Fibroblast of skin of left biceps (primary cell): ENCODE measurements around the gene CHGA.

Source experiments
- DNase-seq, 2 experiments: peaks; one replicate each; pipeline ENCODE4 v3.0.0-alpha.2; 2013; ENCODE audit warnings: low read depth in 2 of 2

Gene CHGA

DNA sequence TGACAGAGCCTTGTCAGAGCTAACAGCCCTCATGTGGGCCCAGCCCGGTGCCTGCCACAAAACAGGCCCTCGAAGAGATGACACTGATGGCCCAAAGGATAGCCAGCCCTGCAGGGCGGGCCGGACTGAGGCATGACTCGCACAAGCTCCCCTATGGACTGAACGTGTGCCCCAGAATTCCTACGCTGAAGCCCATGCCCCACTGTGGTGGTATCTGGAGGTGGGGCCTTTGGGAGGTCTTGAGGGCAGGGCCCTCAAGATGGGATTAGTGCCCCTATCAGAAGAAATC lies 38.6 kb downstream of the CHGA start:
- DNase-seq: no peak

DNA sequence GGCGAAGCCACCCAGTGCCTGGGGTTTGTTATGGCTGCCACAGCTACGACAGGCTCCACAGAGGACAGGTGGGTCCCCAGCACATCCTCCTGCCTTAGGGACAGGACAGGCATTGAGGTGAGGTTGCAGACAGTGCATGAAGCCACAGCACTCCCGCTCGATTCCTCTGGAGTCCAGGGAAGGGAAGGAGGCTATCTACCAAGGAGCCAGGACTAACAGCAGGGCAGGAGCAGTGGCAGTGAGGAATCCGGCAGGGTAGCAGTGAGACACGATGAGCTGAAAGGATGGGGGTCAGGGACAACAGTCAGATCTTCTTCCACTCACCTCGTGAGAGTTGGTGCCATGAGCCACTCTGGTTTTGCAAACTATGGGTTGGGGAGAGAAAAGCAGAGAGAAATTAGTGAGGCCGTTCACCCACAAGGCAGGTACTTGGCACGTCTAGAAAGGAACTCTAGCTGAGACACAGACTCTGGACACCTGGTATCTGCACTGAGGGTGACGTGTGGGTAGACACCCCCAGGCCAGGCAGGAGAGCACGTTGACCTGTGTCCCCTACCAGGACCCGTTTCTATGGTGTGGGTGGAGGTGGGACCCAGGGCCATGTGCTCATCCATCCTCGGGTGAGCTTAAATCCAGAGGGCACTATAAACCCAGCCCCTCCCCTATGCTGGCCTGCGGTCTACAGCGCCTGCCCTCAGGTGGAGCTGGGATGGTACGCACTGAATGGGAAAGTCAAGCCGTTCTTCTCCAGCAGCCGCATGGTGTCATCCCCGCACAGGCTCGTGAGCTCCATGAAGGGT lies 39.3 kb downstream of the CHGA start:
- DNase-seq: no peak

DNA sequence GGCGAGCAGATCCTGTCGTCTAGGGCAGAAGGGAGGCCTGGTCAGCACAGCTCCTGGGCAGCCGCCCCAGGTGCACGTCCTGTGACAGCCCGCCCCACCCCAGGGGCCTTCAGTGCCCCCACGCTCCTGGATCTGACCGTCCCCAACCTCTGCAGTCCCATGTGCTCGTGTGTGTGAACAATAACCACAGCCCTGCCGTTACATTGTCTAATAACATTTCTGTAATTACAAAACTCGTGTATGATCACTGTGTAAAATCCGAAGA lies 39.8 kb downstream of the CHGA start:
- no peak for DNase-seq

GRCh38 chr14:92963301-92964123 lies 40.6 kb downstream of the CHGA start:
- no peak for DNase-seq

GRCh38 chr14:92964124-92965109 lies 41.5 kb downstream of the CHGA start:
- no peak for DNase-seq

GRCh38 chr14:92965281-92965680 lies 42.3 kb downstream of the CHGA start:
- no peak for DNase-seq

DNA sequence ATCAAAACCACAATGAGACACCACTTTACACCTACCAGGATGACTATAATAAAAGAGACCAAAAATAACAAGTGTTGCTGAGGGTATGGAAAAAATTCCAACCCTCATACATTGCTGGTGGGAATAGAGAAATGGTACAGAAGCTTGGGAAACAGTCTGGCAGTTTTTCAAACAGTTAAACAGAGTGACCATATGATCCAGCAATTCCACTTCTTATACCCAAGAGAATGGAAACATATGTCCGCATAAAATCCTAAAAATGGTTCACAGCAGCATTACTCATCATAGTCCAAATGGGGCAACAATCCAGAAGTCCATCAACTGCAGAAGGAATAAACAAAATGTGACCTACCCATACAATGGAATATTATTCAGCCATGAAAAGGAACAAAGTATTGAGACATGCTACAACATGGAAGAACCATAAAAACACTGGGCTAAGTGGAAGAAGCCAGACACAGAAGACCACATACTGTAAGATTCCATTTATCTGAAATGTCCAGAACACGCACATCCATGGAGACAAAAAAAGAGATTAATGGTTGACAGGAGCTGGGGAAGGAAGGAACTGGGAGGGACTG lies 44.5 kb downstream of the CHGA start:
- peak; percentile 20 to 32 for DNase-seq

GRCh38 chr14:92968291-92969020 lies 45.5 kb downstream of the CHGA start:
- no peak for DNase-seq

GRCh38 chr14:92969430-92969829 lies 46.5 kb downstream of the CHGA start:
- DNase-seq: no peak

- DNase-seq: no peak
Observed at GRCh38 chr14:92969871-92970270, 46.9 kb downstream of the CHGA start.

- DNase-seq: no peak
Observed at GRCh38 chr14:92970271-92970670, 47.3 kb downstream of the CHGA start.

GRCh38 chr14:92971601-92972180 lies 48.7 kb downstream of the CHGA start:
- no peak for DNase-seq

DNA sequence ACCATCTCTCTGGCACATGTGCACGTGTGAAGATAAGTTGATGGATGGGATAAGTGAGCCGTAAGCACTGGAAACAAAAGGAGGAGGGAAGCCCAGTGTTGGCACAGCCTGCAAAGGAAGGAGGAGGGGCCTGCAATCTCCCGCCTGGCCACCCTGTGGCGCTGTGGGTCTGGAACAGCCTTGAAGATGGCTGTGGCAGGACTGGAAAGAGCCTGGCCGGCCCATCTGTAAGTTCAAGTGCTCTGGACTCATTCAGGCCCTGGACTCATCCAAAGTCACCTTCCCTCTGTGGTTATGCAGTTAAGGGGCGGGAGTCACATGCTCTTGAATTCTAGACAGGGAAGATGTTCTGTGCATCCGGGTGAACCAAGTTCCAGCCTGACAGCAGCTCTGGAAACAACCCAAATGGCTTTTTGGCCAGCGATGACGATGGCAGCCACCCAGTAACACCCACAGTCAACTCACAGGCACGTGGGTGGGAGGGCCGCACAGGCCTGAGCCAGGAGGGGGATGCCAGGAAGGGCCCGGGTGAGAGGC lies 50.4 kb downstream of the CHGA start:
- no peak for DNase-seq

DNA sequence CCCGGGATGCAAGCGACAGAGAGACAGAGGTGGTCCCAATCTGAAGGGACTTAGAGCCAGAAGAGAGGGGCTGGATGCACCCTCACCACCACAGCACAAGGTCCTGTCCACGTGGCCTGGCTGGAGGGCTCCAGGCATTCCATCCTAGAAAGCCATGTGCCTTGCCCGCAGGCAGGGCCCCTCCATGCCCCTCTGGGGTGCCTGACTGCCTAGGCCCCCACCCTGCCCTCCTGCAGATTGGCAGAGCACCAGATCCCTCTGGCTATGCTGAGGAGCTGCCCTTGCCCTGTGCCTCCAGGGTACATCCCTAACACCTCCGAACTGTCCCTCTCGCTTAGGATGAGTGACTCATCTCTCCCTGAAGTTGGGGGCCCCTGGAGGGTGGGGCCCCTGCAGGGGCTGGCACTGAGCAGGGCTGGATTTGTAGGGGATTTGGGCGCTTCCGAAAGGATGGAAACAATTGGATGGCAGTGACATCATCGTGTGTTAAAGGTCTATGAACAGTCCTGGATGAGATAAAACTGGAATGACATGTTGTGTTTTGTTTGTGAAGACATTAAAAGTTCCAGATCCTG lies 50.9 kb downstream of the CHGA start:
- no peak for DNase-seq

- no peak for DNase-seq
Observed at GRCh38 chr14:92974541-92975345, 51.8 kb downstream of the CHGA start.

GRCh38 chr14:92976268-92976667 lies 53.3 kb downstream of the CHGA start:
- no peak for DNase-seq

GRCh38 chr14:92978229-92979021 lies 55.5 kb downstream of the CHGA start:
- no peak for DNase-seq

GRCh38 chr14:92980866-92981265 lies 57.9 kb downstream of the CHGA start:
- no peak for DNase-seq

DNA sequence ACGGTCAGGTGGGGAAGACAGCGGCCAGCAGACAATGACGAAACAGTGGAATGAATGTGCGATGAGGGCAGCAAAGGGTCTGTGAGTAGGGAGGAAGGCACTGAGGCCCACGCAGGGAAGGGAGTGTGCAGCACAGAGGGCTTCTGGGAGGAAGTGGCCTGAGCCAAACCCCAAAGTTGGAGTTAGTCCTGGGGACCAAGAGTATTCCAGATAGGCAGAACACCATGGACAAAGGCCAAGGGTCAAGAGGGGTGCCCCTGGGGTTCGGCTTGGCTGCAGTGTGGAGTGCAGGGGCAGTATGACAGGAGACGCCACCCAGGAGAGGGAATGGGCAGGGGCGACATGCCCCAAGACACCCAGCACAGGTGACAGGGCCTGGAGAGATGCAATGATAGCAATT lies 58.8 kb downstream of the CHGA start:
- DNase-seq: no peak
